Hepatocyte (in vitro differentiated cells): ENCODE data around the gene SLC9A8. TPM values are rescaled to one million over a fixed set of nuclear protein-coding genes. Genes with fewer than 3 reads are reported as not detected.
"Not testable (repeated sequence)": the region's sequence is repeated elsewhere in the genome, so short reads cannot be mapped to it uniquely, and the experiment has no call there.

ENCODE experiments used
- DNase-seq: peaks from one replicate; pipeline ENCODE4 v3.0.0-alpha.2; 2016; ENCODE audit warnings: low spot score
- H2AFZ ChIP-seq: fragments of 200-600 bp; sonication (generic); 2 replicates; pipeline ENCODE4 v1.6.0; 2016; ENCODE audit warnings: antibody characterized with exemption, mild to moderate bottlenecking
- H3K27ac ChIP-seq: fragments of 200-600 bp; sonication (generic); 2 replicates; pipeline ENCODE4 v1.5.1; 2016; ENCODE audit warnings: mild to moderate bottlenecking
- H3K27me3 ChIP-seq: fragments of 200-600 bp; sonication (generic); 2 replicates; pipeline ENCODE4 v1.6.1; 2016
- H3K36me3 ChIP-seq: fragments of 200-600 bp; sonication (generic); replicated peaks from 2 replicates; pipeline ENCODE4 v1.5.1; 2016; ENCODE audit warnings: low read depth; ENCODE audit not compliant: insufficient read depth
- H3K4me1 ChIP-seq: fragments of 200-600 bp; sonication (generic); 2 replicates; pipeline ENCODE4 v1.5.1; 2016; ENCODE audit warnings: mild to moderate bottlenecking, moderate library complexity; ENCODE audit not compliant: insufficient read depth
- H3K4me2 ChIP-seq: fragments of 200-600 bp; sonication (generic); 2 replicates; pipeline ENCODE4 v1.6.0; 2016
- H3K4me3 ChIP-seq: fragments of 200-600 bp; sonication (generic); 2 replicates; pipeline ENCODE4 v1.5.1; 2016; ENCODE audit warnings: mild to moderate bottlenecking
- H3K79me2 ChIP-seq: fragments of 200-600 bp; sonication (generic); 2 replicates; pipeline ENCODE4 v1.6.0; 2017; ENCODE audit warnings: mild to moderate bottlenecking
- H3K9me2 ChIP-seq: fragments of 200-600 bp; sonication (generic); replicated peaks from 2 replicates; pipeline ENCODE4 v1.6.0; 2017; ENCODE audit warnings: mild to moderate bottlenecking; ENCODE audit not compliant: insufficient read depth
- H3K9me3 ChIP-seq: fragments of 200-600 bp; sonication (generic); 2 replicates; pipeline ENCODE4 v1.5.1; 2016; ENCODE audit warnings: low read depth, mild to moderate bottlenecking
- H4K20me1 ChIP-seq: fragments of 200-600 bp; sonication (generic); 2 replicates; pipeline ENCODE4 v1.6.0; 2016; ENCODE audit warnings: mild to moderate bottlenecking; ENCODE audit not compliant: insufficient read depth, poor library complexity, severe bottlenecking
- EZH2 ChIP-seq: fragments of 200-600 bp; sonication (generic); IDR thresholded peaks from 2 replicates; pipeline ENCODE4 v1.6.1; 2016; ENCODE audit warnings: antibody characterized with exemption, mild to moderate bottlenecking, borderline replicate concordance
- EZH2phosphoT487 ChIP-seq: fragments of 200-600 bp; sonication (generic); IDR thresholded peaks from one replicate; pipeline ENCODE4 v1.6.1; 2018; ENCODE audit warnings: antibody characterized with exemption, mild to moderate bottlenecking, low read depth, moderate library complexity; ENCODE audit not compliant: unreplicated experiment, severe bottlenecking
- WGBS: methylation state at CpG from one replicate; pipeline ENCODE4 v1.1.6; 2016; ENCODE audit warnings: low lambda C conversion rate; ENCODE audit errors: missing lambda C conversion rate; 5-methylcytosine and 5-hydroxymethylcytosine counted together
- polyA plus RNA-seq: library from polyadenylated mRNA; unstranded; fragments of >200 nt; fragmentation: Nextera tagmentation; extraction: Ambion mirVana; gene quantifications from 2 replicates; pipeline ENCODE4 v1.2.1, GENCODE V29; 2016
- total RNA-seq: library from RNA; depleted of rRNA; stranded (reverse); fragments of >200 nt; gene quantifications from 2 replicates; pipeline ENCODE4 v1.2.3, GENCODE V29; 2014
- TF ChIP-seq, protein P1 (sequence below): fragments of 200-600 bp; sonication (generic); IDR thresholded peaks from 2 replicates; pipeline ENCODE4 v1.5.1; 2016; ENCODE audit warnings: antibody characterized with exemption, mild to moderate bottlenecking; ENCODE audit not compliant: poor library complexity

SLC9A8 gene
- total and polyA plus RNA-seq, 2 experiments from 2014 or later: 4.9 to 6.7 TPM

DNA sequence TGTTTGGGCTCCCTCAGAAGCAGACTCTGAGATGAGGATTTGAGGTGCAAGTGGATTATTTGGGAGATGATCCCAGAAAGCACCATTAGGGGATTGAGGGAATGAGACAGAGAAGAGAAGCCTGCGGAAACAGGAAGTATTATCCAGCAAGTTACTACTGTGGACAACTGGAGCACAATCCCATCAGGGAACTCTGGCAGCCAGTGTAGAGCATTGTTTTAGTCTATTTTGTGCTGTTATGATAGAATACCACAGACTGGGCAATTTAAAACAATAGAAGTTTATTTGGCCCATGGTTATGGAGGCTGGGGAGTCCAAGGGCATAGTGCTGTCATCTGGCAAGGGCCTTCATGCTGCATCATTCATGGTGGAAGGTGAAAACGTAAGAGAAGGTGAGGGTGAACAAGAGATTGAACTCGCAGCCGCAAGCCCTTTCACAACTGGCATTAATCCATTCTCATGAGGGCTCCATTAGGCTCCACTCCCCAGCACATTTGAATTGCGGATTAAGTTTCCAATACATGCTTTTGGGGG lies 43.5 kb upstream of the SLC9A8 start:
- Histone ChIP-seq H4K20me1 (no peaks in the 10 kb centered on the region), H3K4me1 (peaks cover 27% of the 10 kb centered on the region), H3K36me3 (no peaks in the 10 kb centered on the region), H3K4me2 (peak overlapping the region; percentile 47), H3K4me3 (no peak overlapping the region), H3K9me2 (no peaks in the 10 kb centered on the region), H3K79me2 (no peaks in the 10 kb centered on the region), H3K27me3 (no peaks in the 10 kb centered on the region), H3K27ac (peak overlapping the region; percentile 71), H3K9me3 (no peaks in the 10 kb centered on the region), H2AFZ (no peak overlapping the region)
- DNase-seq: no peak
- 98% methylated on average over 5 of the region's 5 CpGs for whole genome bisulfite sequencing
- TF ChIP-seq EZH2 (no peak), EZH2phosphoT487 (no peak)
- TF ChIP-seq, protein P1, sequence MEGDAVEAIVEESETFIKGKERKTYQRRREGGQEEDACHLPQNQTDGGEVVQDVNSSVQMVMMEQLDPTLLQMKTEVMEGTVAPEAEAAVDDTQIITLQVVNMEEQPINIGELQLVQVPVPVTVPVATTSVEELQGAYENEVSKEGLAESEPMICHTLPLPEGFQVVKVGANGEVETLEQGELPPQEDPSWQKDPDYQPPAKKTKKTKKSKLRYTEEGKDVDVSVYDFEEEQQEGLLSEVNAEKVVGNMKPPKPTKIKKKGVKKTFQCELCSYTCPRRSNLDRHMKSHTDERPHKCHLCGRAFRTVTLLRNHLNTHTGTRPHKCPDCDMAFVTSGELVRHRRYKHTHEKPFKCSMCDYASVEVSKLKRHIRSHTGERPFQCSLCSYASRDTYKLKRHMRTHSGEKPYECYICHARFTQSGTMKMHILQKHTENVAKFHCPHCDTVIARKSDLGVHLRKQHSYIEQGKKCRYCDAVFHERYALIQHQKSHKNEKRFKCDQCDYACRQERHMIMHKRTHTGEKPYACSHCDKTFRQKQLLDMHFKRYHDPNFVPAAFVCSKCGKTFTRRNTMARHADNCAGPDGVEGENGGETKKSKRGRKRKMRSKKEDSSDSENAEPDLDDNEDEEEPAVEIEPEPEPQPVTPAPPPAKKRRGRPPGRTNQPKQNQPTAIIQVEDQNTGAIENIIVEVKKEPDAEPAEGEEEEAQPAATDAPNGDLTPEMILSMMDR: no peak

DNA sequence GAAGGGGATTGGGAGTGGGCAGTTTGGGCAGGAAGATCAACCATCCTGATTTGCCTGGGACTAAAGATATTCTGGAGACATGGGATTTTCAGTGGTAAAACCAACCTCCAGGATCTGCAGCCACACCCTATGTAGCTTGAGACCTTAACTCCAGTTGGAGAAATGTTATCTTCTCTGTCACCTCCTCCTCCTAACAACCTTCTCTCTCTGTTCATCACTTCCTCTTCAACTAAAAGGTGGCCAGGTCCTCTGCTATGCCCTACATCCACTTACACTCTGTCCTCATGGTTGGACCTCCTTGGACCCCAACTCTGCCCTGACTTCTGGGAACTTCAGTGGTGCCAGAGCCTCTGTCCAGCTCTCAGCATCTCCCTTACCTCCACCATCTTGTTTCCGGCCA lies 42.0 kb upstream of the SLC9A8 start:
- Histone ChIP-seq H3K9me3 (no peaks in the 10 kb centered on the region), H4K20me1 (no peaks in the 10 kb centered on the region), H3K27ac (no peak overlapping the region), H3K4me3 (no peak overlapping the region), H3K4me2 (no peak overlapping the region), H3K27me3 (no peaks in the 10 kb centered on the region), H3K36me3 (no peaks in the 10 kb centered on the region), H2AFZ (no peak overlapping the region), H3K9me2 (no peaks in the 10 kb centered on the region), H3K79me2 (no peaks in the 10 kb centered on the region), H3K4me1 (peaks cover 27% of the 10 kb centered on the region)
- TF ChIP-seq, protein P1: no peak
- TF ChIP-seq EZH2 (no peak), EZH2phosphoT487 (no peak)
- 100% methylated on average over 1 of the region's 1 CpG for WGBS
- DNase-seq: no peak

DNA sequence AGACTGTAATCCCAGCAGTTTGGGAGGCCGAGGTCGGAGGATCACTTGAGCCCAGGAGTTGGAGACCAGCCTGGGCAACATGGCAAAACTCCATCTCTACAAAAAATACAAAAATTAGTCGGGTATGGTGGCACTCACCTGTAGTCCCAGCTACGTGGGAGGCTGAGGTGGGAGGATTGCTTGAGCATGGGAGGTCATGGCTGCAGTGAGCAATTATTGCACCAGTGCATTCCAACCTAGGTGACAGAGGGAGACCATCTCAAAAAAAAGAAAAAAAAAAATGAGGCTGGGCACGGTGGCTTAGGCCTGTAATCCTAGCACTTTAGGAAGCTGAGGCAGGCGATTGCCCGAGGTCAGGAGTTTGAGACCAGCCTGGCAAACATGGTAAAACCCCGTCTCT lies 38.4 kb upstream of the SLC9A8 start:
- peak overlapping the region; percentile 74 for H3K27ac ChIP-seq
- H3K9me3 ChIP-seq, H3K79me2 ChIP-seq, H3K27me3 ChIP-seq, H3K36me3 ChIP-seq, DNase-seq, H2AFZ ChIP-seq, H3K9me2 ChIP-seq, H4K20me1 ChIP-seq, H3K4me2 ChIP-seq, H3K4me3 ChIP-seq: not testable (repeated sequence)
- WGBS: 94% methylated on average over 8 of the region's 8 CpGs
- peaks cover 13% of the 10 kb centered on the region for H3K4me1 ChIP-seq

DNA sequence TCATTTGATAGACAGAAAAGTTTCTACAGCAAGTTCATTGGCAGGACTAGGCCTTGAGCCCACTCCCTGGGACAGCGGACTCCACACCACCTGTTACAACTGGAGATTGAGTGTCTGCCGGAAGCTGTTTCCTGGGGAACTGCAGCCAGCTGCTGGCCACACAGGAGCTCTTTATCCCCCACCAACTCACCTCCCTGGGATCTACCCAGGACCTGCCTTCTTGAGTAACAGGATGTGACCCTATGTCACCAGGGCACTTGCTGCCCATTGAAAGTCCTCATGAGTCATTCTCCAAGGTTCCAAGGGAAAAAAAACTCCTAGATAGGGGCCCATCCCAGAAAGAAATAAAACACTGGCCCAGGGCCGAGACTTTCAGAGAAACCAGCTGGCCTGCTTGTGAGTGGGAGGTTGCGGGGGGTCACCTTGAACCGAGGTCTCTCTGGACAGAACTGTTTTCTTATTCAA lies 37.4 kb upstream of the SLC9A8 start:
- WGBS: 75% methylated on average over 5 of the region's 5 CpGs
- TF ChIP-seq, protein P1: no peak
- no peak for TF ChIP-seq EZH2phosphoT487
- no peak for TF ChIP-seq EZH2
- DNase-seq: peak; percentile 70
- H3K4me1 ChIP-seq: peaks cover 13% of the 10 kb centered on the region
- no peaks in the 10 kb centered on the region for H4K20me1 ChIP-seq
- no peak overlapping the region for H3K4me2 ChIP-seq
- no peaks in the 10 kb centered on the region for H3K9me2 ChIP-seq
- no peak overlapping the region for H3K4me3 ChIP-seq
- H3K36me3 ChIP-seq: no peaks in the 10 kb centered on the region
- H3K27me3 ChIP-seq: no peaks in the 10 kb centered on the region
- peak overlapping the region; percentile 74 for H3K27ac ChIP-seq
- no peaks in the 10 kb centered on the region for H3K9me3 ChIP-seq
- H2AFZ ChIP-seq: no peak overlapping the region
- no peaks in the 10 kb centered on the region for H3K79me2 ChIP-seq
